Left ventricle myocardium inferior (tissue), 1 donor: ENCODE measurements around the gene MTHFD1. TPM values are rescaled to one million over a fixed set of nuclear protein-coding genes. Genes with fewer than 3 reads are reported as not detected.

Experiments used
- DNase-seq: peaks from one replicate; pipeline ENCODE4 v3.0.0-alpha.2; 2020
- H3K27ac ChIP-seq: fragments of 200-600 bp; replicated peaks from 2 replicates; pipeline ENCODE4 v1.8.0; 2021
- H3K27me3 ChIP-seq: fragments of 200-600 bp; 2 replicates; pipeline ENCODE4 v1.8.0; 2021; ENCODE audit warnings: low read depth
- H3K36me3 ChIP-seq: fragments of 200-600 bp; 2 replicates; pipeline ENCODE4 v1.8.0; 2021
- H3K4me1 ChIP-seq: fragments of 200-600 bp; 2 replicates; pipeline ENCODE4 v1.8.0; 2021
- H3K4me3 ChIP-seq: fragments of 200-600 bp; 2 replicates; pipeline ENCODE4 v1.8.0; 2021; ENCODE audit warnings: mild to moderate bottlenecking, moderate library complexity
- H3K9me3 ChIP-seq: fragments of 200-600 bp; replicated peaks from 2 replicates; pipeline ENCODE4 v1.8.0; 2021
- CTCF ChIP-seq: fragments of 200-600 bp; IDR thresholded peaks from 2 replicates; pipeline ENCODE4 v1.8.0; 2021; ENCODE audit warnings: antibody characterized with exemption, mild to moderate bottlenecking, borderline replicate concordance
- intact Hi-C: fragments of 100-400 bp; cut with micrococcal nuclease; formaldehyde crosslinking; loops from one replicate; pipeline ENCODE4 v1.11.0; 2022
- total RNA-seq: library from RNA; stranded (reverse); fragmentation: NEBNext Ultra II Directional; extraction: Animal tissue kit (Norgen Biotek cat#: 25700); gene quantifications from one replicate; pipeline ENCODE4 v1.2.1, GENCODE V29; 2021
- donor health status: DM: no; HTN: yes; CAD: no; lungs with severe emphysema.

The MTHFD1 gene
- total RNA-seq, 1 donor from 2014 or later, result 64.9 TPM

GRCh38 chr14:64467566-64467965, 79.4 kb downstream of the MTHFD1 start:
- no peaks in the 10 kb centered on the region for H3K27me3 ChIP-seq
- no peak overlapping the region for H3K4me3 ChIP-seq
- no peaks in the 10 kb centered on the region for H3K9me3 ChIP-seq
- intact Hi-C loops, result no loop called here
- no peak overlapping the region for H3K27ac ChIP-seq
- TF ChIP-seq CTCF, result no peak
- DNase-seq, result no peak
- H3K36me3 ChIP-seq, result no peaks in the 10 kb centered on the region
- peaks cover 17% of the 10 kb centered on the region for H3K4me1 ChIP-seq

GRCh38 chr14:64468451-64468850, 80.3 kb downstream of the MTHFD1 start:
- Histone ChIP-seq H3K9me3 (no peaks in the 10 kb centered on the region), H3K27ac (no peak overlapping the region), H3K36me3 (no peaks in the 10 kb centered on the region), H3K4me1 (peaks cover 17% of the 10 kb centered on the region), H3K27me3 (no peaks in the 10 kb centered on the region), H3K4me3 (no peak overlapping the region)
- intact Hi-C loops, result no loop called here
- DNase-seq, result no peak
- TF ChIP-seq CTCF, result no peak

GRCh38 chr14:64474041-64474440, 85.9 kb downstream of the MTHFD1 start:
- no peaks in the 10 kb centered on the region for H3K9me3 ChIP-seq
- intact Hi-C loops, result loop anchor here (10.0 kb wide), 2 partner anchors 49 to 129 kb away; no protein-coding TSS in a partner anchor
- no peak for TF ChIP-seq CTCF

GRCh38 chr14:64474698-64475097, 86.5 kb downstream of the MTHFD1 start:
- intact Hi-C loops, result loop anchor here (10.0 kb wide), 2 partner anchors 50 to 130 kb away; no protein-coding TSS in a partner anchor
- Histone ChIP-seq H3K36me3 (no peaks in the 10 kb centered on the region), H3K4me3 (no peak overlapping the region), H3K27me3 (no peaks in the 10 kb centered on the region), H3K9me3 (no peaks in the 10 kb centered on the region), H3K4me1 (no peaks in the 10 kb centered on the region), H3K27ac (no peak overlapping the region)
- no peak for DNase-seq
- TF ChIP-seq CTCF, result no peak

More at GRCh38 chr14:64474041-64474440, 85.9 kb downstream of the MTHFD1 start:
- no peak for DNase-seq
- H3K36me3 ChIP-seq, result no peaks in the 10 kb centered on the region
- H3K4me1 ChIP-seq, result no peaks in the 10 kb centered on the region
- H3K27ac ChIP-seq, result no peak overlapping the region
- no peaks in the 10 kb centered on the region for H3K27me3 ChIP-seq
- H3K4me3 ChIP-seq, result no peak overlapping the region

GRCh38 chr14:64475585-64476273, 87.6 kb downstream of the MTHFD1 start:
- H3K9me3 ChIP-seq, result no peaks in the 10 kb centered on the region
- H3K4me3 ChIP-seq, result no peak overlapping the region
- no peak overlapping the region for H3K27ac ChIP-seq
- DNase-seq, result no peak
- H3K27me3 ChIP-seq, result no peaks in the 10 kb centered on the region
- no peak for TF ChIP-seq CTCF
- no peaks in the 10 kb centered on the region for H3K4me1 ChIP-seq
- H3K36me3 ChIP-seq, result no peaks in the 10 kb centered on the region
- intact Hi-C loops, result loop anchor here (10.0 kb wide), 2 partner anchors 51 to 131 kb away; no protein-coding TSS in a partner anchor
